Activated CD4-positive, alpha-beta T cell treated with anti-CD3 and anti-CD28 coated beads, Interleukin-2, amount 50 U/mL, for 48 hours (primary cell): ENCODE measurements around the gene MARCHF9.
"Not testable (repeated sequence)": the region's sequence is repeated elsewhere in the genome, so short reads cannot be mapped to it uniquely, and the experiment has no call there.

Experiments used
- DNase-seq, 2 experiments: peaks; one replicate each; pipeline ENCODE4 v3.0.0-alpha.2; 2020

The MARCHF9 gene

GRCh38 chr12:57754411-57755193 lies at the start of gene MARCHF9:
Gene MARCHF9 (plus strand): TSS chr12:57755103. CDS start chr12:57755529, 426 bp downstream.
- peak; percentile 88 to 93 for DNase-seq

- DNase-seq, result no peak
Measured at GRCh38 chr12:57707250-57707649, 47.7 kb upstream of the MARCHF9 start.

- no peak for DNase-seq
Measured at GRCh38 chr12:57708296-57708695, 46.6 kb upstream of the MARCHF9 start.

- DNase-seq, result no peak
Measured at GRCh38 chr12:57712701-57713100, 42.2 kb upstream of the MARCHF9 start.

- no peak for DNase-seq
Measured at GRCh38 chr12:57713209-57713608, 41.7 kb upstream of the MARCHF9 start.

GRCh38 chr12:57715036-57715748 lies 39.7 kb upstream of the MARCHF9 start:
- DNase-seq, result not testable (repeated sequence)

- DNase-seq, result no peak
Measured at GRCh38 chr12:57715786-57716185, 39.1 kb upstream of the MARCHF9 start.

GRCh38 chr12:57716305-57716704 lies 38.6 kb upstream of the MARCHF9 start:
- no peak for DNase-seq

GRCh38 chr12:57717131-57717530 lies 37.8 kb upstream of the MARCHF9 start:
- DNase-seq, result no peak

- DNase-seq, result no peak
Measured at GRCh38 chr12:57717846-57718640, 36.9 kb upstream of the MARCHF9 start.

- DNase-seq, result no peak
Measured at GRCh38 chr12:57718641-57719528, 36.0 kb upstream of the MARCHF9 start.

- DNase-seq, result no peak
Measured at GRCh38 chr12:57719777-57720605, 34.9 kb upstream of the MARCHF9 start.

GRCh38 chr12:57720606-57721595 lies 34.0 kb upstream of the MARCHF9 start:
- no peak for DNase-seq

- not testable (repeated sequence) for DNase-seq
Measured at GRCh38 chr12:57721846-57722608, 32.9 kb upstream of the MARCHF9 start.

- DNase-seq, result no peak
Measured at GRCh38 chr12:57722716-57723629, 31.9 kb upstream of the MARCHF9 start.

GRCh38 chr12:57723630-57723962 lies 31.3 kb upstream of the MARCHF9 start:
- DNase-seq, result no peak

GRCh38 chr12:57724003-57724935 lies 30.6 kb upstream of the MARCHF9 start:
- DNase-seq, result no peak
